ENCODE results near the gene TRIO.

Gene TRIO

GRCh38 chr5:14209222-14209822 lies 66.2 kb downstream of the TRIO start:
- DNase-seq (ENCODE audit: low read depth): no peak

DNA sequence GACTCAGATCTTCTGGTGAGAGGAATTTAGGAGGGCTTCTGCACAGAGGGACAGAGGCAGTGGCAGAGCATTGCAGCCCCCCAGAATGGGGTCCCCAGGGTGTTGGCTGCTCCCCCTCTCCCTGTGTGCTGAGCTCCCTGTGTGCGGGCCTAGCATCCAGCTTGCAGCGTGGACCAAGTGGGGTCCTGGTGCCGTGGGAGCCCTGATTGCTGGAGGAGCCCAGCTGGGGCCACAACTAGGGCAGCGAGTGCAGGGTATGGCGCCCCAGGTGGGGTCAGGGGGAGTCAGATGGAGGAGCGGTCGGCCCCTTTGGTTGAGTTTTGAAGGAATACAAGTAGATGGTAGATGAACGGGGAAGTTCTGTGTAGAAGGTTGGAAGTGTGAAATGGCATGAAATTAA lies 66.7 kb downstream of the TRIO start:
- no peak for DNase-seq (ENCODE audit: low read depth)

- no peak for DNase-seq (ENCODE audit: low read depth)
Observed at GRCh38 chr5:14210729-14211128, 67.6 kb downstream of the TRIO start.

- DNase-seq (ENCODE audit: low read depth): no peak
Observed at GRCh38 chr5:14211818-14212803, 69.0 kb downstream of the TRIO start.

GRCh38 chr5:14212838-14213237 lies 69.7 kb downstream of the TRIO start:
- DNase-seq (ENCODE audit: low read depth): no peak

DNA sequence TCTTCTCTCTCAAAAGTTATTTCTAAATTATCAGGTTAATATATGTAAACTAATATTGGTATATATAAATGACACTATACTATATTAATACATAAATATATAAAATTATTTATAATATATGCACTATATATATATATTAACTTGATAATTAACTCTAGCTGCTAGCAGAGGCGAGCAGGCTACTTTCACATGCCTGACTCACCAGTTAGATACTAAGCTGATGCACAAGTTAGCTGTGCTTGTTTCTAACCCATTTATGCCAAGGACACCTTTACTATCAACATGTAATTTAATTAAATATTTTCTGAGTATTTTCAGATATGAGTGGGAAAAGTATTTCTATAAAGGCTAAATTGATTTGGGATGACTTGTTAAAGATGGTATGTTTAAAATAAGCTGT lies 70.1 kb downstream of the TRIO start:
- DNase-seq (ENCODE audit: low read depth): no peak

- no peak for DNase-seq (ENCODE audit: low read depth)
Observed at GRCh38 chr5:14213813-14214585, 70.9 kb downstream of the TRIO start.

DNA sequence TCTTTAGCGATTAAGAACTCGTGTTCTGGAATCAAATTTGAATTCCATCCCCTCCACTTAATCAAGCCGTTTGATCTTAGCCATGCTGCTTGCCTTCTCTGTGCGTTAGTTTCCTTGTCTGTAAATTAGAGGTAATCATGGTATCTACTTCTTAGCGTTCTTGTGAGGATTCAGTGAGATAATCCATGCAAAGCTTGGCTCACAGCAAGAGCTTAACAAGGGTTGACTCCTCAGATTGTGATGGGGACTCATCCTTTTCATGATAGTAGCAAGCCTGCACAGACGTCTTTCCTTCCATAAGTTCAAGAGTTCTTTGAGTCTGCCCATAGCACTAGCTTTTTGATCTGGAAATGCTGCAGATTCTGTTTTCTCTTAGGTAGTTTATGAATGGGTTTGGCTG lies 72.8 kb downstream of the TRIO start:
- DNase-seq (ENCODE audit: low read depth): no peak

- no peak for DNase-seq (ENCODE audit: low read depth)
Observed at GRCh38 chr5:14216372-14216771, 73.2 kb downstream of the TRIO start.

- no peak for DNase-seq (ENCODE audit: low read depth)
Observed at GRCh38 chr5:14216902-14217301, 73.8 kb downstream of the TRIO start.

DNA sequence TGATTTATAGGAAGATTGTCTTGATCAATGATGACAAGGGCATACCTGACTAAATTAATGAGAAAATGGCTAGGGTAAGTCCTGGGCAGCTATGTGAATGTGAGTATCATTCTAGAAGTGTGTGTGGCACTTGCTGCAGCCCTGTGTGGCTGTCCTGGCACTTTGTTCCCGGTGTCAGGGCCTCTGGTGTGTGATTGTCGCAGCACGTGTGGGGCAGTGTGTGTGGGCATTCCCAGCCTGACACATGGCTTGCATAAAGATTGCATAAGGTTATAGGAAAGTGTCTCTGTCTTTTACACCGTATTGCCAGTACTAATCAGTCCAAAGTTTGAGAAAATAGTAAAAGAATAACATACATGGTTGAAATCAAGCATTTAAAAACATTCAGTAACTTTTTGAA lies 74.4 kb downstream of the TRIO start:
- DNase-seq (ENCODE audit: low read depth): no peak

GRCh38 chr5:14218011-14218410 lies 74.9 kb downstream of the TRIO start:
- no peak for DNase-seq (ENCODE audit: low read depth)

DNA sequence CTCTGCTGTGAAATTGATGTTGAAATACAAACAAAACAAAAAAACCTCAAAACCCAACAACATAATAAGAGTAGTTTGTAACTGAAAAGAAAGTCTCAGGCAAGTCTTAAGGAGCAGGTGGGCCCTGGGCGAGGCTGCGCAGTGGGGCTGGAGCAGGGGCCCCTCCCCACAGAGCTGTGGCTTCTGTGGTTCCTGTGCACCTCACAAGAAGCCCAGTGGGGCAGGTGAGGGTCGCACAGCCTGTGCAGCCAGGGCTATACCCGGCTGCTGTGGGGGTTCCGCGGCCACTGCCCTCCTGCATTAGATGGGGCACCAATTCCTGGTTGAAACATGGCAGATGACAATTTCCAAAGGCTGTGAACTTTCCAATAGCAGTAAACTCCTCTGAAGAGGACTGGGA lies 75.3 kb downstream of the TRIO start:
- DNase-seq (ENCODE audit: low read depth): no peak

GRCh38 chr5:14218897-14219573 lies 75.9 kb downstream of the TRIO start:
- DNase-seq (ENCODE audit: low read depth): no peak

DNA sequence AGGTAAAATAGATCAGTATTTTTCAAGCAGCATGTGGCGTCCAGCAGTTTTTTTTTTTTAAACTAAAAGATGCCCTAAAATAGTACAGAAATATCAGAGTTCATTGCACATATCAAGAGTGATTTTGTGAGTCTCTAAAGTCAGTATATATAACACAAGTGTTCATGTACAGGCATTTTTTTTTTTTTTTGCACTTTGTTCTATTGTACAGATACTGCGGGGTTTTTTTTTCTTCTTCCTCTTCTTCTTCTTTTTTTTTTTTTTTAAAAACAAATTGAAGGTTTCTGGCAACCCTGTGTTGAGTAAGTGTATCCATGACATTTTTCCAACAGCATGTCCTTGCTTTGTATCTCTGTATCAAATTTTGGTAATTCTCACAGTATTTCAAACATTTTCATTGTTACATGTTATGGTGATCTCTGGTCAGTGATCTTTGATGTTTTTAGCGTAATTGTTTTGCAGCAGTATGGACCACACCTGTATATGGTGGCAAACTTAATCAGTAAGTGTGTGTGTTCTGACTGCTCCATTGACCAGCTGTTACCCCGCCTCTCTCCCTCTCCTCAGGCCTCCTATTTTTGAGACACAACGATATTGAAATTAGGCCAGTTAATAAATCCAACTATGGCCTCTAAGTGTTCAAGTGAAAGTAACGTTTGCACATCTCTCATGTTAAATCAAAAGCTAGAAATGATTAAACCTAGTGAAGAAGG lies 76.8 kb downstream of the TRIO start:
- DNase-seq (ENCODE audit: low read depth): no peak

DNA sequence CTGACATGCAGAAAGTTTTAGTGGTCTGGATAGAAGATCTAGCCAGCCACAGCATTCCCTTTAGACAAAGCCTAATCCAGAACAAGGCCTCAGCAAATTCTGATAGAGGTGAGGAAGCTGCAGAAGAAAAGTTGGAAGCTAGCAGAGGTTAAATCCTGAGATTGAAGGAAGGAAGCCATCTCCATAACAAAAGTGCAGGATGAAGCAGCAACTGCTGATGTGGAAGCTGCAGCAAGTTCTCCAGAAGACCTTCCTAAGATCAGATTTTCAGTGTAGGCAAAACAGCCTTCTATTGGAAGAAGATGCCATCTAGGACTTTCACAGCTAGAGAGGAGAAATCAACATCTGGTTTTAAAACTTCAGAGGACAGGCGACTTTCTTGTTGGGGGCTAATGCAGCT lies 77.5 kb downstream of the TRIO start:
- DNase-seq (ENCODE audit: low read depth): no peak

DNA sequence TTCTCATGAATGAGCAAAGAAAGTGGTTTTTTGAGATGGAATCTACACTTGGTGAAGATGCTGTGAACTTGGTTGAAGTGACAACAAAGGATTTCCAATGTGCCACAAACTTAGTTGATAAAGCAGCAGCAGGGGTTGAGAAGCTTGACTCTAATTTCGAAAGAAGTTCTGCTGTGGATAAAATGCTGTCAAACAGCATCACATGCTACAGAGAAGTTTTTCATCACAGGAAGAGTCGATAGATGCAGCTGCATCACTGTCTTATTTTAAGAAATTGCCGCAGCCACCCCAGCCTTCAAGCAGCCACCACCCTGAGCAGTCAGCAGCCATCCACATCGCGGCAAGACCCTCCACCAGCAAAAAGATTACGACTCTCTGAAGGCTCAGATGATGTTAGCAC lies 78.6 kb downstream of the TRIO start:
- DNase-seq (ENCODE audit: low read depth): no peak

DNA sequence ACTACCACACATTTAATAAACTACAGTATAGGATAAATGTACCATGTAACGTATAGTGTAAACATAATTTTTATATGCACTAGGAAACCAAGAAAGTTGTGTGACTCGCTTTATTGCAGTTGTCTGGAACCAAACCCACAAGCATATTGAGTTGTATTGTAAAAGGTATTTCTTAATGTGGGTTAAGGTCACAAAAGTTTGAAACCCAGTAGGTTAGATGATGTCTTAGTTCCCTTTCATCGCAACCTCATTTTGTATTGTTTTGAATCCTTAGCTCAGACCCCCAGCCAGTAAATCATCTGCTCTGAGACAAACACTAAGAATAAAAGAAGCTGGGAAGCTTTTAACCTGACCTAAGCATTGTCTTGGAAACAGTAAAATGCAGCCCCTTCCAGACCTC lies 79.1 kb downstream of the TRIO start:
- DNase-seq (ENCODE audit: low read depth): no peak

GRCh38 chr5:14223372-14223771 lies 80.2 kb downstream of the TRIO start:
- DNase-seq (ENCODE audit: low read depth): no peak

DNA sequence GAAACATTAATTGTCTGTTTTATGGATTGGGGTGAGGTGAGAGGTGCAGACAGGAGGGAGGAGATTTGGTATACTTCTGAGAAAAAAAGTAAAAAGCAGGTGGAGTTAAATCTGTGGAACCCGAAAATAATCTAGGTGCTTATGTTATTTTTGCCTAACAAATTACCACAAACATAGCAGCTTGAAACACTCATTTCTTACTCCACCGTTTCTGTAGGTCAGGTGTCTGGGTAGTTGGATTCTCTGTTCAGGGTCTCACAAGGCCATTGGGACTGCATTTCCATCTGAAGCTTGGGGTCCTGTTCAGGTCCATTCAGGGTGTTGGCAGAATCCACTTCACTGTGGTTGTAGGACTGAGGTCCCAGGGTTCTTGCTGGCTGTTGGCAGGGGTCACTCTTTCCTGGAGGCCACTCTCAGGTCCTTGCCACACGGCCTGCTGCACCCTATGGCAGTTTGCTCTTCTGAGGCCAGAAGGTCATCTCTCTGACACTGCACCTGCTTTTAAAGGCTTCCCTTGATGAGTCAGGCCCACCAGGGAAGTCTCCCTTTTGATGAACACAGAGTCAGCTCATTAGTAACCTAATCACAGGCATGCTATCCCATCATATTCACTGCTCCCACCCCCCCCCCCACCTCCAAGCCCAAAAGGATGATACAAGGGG lies 82.2 kb downstream of the TRIO start:
- no peak for DNase-seq (ENCODE audit: low read depth)

- DNase-seq (ENCODE audit: low read depth): no peak
Observed at GRCh38 chr5:14226149-14226548, 83.0 kb downstream of the TRIO start.

Measured in ELR (cell line).